Measurements from ENCODE around the gene IFNA4.

DNA sequence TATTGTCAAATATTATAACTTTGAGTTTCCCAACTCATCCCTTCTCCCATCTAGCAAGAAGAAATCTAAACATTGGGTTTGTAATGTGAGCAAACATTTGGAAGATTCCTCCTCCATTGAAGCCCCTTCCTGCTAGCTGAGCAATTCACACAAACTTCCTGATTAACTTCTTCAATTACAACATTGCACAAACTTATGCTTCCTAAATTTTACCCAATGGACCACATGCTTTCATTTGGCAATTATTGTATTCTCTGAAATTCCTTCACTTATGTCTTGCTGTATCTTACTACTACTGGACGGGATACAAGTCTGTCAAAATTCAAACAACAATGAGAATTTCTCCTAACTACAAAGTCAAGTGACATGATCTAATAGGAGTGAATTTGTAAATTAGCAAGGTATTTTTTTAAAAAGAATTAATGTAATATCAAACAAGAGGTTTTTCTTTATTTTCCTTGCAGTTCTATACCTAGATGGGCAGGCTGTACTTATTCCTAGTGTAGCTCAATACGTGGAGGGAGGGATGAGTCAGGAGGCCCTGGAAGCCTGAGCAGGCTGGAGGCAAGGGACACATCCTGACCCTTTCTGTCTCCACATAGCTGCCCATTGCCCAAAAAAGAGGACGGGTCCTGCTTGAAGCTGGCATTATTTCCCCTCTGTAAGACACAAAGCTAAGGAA is 33.9 kb downstream of the IFNA4 start:
- TF ChIP-seq POLR2AphosphoS5 (IDR thresholded peaks at IDR 0.05) (no peak), POLR2A (IDR thresholded peaks at IDR 0.05) (no peak)
- TF ChIP-seq, protein P1, sequence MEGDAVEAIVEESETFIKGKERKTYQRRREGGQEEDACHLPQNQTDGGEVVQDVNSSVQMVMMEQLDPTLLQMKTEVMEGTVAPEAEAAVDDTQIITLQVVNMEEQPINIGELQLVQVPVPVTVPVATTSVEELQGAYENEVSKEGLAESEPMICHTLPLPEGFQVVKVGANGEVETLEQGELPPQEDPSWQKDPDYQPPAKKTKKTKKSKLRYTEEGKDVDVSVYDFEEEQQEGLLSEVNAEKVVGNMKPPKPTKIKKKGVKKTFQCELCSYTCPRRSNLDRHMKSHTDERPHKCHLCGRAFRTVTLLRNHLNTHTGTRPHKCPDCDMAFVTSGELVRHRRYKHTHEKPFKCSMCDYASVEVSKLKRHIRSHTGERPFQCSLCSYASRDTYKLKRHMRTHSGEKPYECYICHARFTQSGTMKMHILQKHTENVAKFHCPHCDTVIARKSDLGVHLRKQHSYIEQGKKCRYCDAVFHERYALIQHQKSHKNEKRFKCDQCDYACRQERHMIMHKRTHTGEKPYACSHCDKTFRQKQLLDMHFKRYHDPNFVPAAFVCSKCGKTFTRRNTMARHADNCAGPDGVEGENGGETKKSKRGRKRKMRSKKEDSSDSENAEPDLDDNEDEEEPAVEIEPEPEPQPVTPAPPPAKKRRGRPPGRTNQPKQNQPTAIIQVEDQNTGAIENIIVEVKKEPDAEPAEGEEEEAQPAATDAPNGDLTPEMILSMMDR (IDR thresholded peaks at IDR 0.05), result no peak
